ENCODE measurements around the gene UXS1. TPM values are rescaled to one million over a fixed set of nuclear protein-coding genes. Genes with fewer than 3 reads are reported as not detected.

UXS1 gene
- total RNA-seq, 3 donors from 2014 or later, result 29.4 to 33.9 (median 30.3) TPM

GRCh38 chr2:106180602-106181001 is 13.5 kb downstream of the UXS1 start:
- Mint-ChIP-seq H3K4me3 (no peak overlapping the region), H3K4me1 (ENCODE audit: low read depth) (peaks cover 62% of the 10 kb centered on the region), H3K36me3 (ENCODE audit: insufficient read depth) (peaks cover 15% of the 10 kb centered on the region), H3K9me3 (no peaks in the 10 kb centered on the region), H3K27me3 (ENCODE audit: low read depth) (no peaks in the 10 kb centered on the region)
- no peak for DNase-seq
- ATAC-seq, result no peak

- Mint-ChIP-seq H3K9me3 (no peaks in the 10 kb centered on the region), H3K36me3 (ENCODE audit: insufficient read depth) (peaks cover 13% of the 10 kb centered on the region), H3K4me1 (ENCODE audit: low read depth) (peaks cover 60% of the 10 kb centered on the region), H3K4me3 (no peak overlapping the region), H3K27me3 (ENCODE audit: low read depth) (no peaks in the 10 kb centered on the region)
- ATAC-seq, result no peak
- no peak for DNase-seq
Measured at GRCh38 chr2:106178716-106179115, 15.4 kb downstream of the UXS1 start.

- no peaks in the 10 kb centered on the region for H3K27me3 Mint-ChIP-seq (ENCODE audit: low read depth)
- peaks cover 13% of the 10 kb centered on the region for H3K36me3 Mint-ChIP-seq (ENCODE audit: insufficient read depth)
- peaks cover 59% of the 10 kb centered on the region for H3K4me1 Mint-ChIP-seq (ENCODE audit: low read depth)
- no peaks in the 10 kb centered on the region for H3K9me3 Mint-ChIP-seq
- DNase-seq (no peak), ATAC-seq (no peak)
- H3K4me3 Mint-ChIP-seq, result no peak overlapping the region
Measured at GRCh38 chr2:106177581-106177980, 16.5 kb downstream of the UXS1 start.

- no peak for ATAC-seq
- Mint-ChIP-seq H3K4me1 (ENCODE audit: low read depth) (peaks cover 56% of the 10 kb centered on the region), H3K36me3 (ENCODE audit: insufficient read depth) (peaks cover 13% of the 10 kb centered on the region), H3K4me3 (no peak overlapping the region), H3K9me3 (no peaks in the 10 kb centered on the region), H3K27me3 (ENCODE audit: low read depth) (no peaks in the 10 kb centered on the region)
- no peak for DNase-seq
Measured at GRCh38 chr2:106176446-106177099, 17.5 kb downstream of the UXS1 start.

- Mint-ChIP-seq H3K27me3 (ENCODE audit: low read depth) (no peaks in the 10 kb centered on the region), H3K36me3 (ENCODE audit: insufficient read depth) (peaks cover 13% of the 10 kb centered on the region), H3K9me3 (no peaks in the 10 kb centered on the region), H3K4me3 (no peak overlapping the region), H3K4me1 (ENCODE audit: low read depth) (peaks cover 57% of the 10 kb centered on the region)
- ATAC-seq, result no peak
- DNase-seq, result no peak
Measured at GRCh38 chr2:106175086-106175850, 18.8 kb downstream of the UXS1 start.

- Mint-ChIP-seq H3K27me3 (ENCODE audit: low read depth) (no peaks in the 10 kb centered on the region), H3K36me3 (ENCODE audit: insufficient read depth) (peaks cover 11% of the 10 kb centered on the region), H3K9me3 (no peaks in the 10 kb centered on the region), H3K4me1 (ENCODE audit: low read depth) (peaks cover 60% of the 10 kb centered on the region), H3K4me3 (no peak overlapping the region)
- DNase-seq (no peak), ATAC-seq (no peak)
Measured at GRCh38 chr2:106174056-106174455, 20.0 kb downstream of the UXS1 start.

GRCh38 chr2:106172649-106173048 is 21.5 kb downstream of the UXS1 start:
- Mint-ChIP-seq H3K27me3 (ENCODE audit: low read depth) (no peaks in the 10 kb centered on the region), H3K4me1 (ENCODE audit: low read depth) (peaks cover 62% of the 10 kb centered on the region), H3K9me3 (no peaks in the 10 kb centered on the region), H3K36me3 (ENCODE audit: insufficient read depth) (peaks cover 7% of the 10 kb centered on the region), H3K4me3 (no peak overlapping the region)
- DNase-seq (no peak), ATAC-seq (no peak)

- Mint-ChIP-seq H3K27me3 (ENCODE audit: low read depth) (no peaks in the 10 kb centered on the region), H3K9me3 (no peaks in the 10 kb centered on the region), H3K4me3 (no peak overlapping the region), H3K36me3 (ENCODE audit: insufficient read depth) (peaks cover 6% of the 10 kb centered on the region), H3K4me1 (ENCODE audit: low read depth) (peaks cover 66% of the 10 kb centered on the region)
- ATAC-seq, result peak in 1 of 2 donors; percentile 34
- no peak for DNase-seq
Measured at GRCh38 chr2:106168657-106169056, 25.4 kb downstream of the UXS1 start.

- no peak for ATAC-seq
- no peaks in the 10 kb centered on the region for H3K9me3 Mint-ChIP-seq
- no peak overlapping the region for H3K4me3 Mint-ChIP-seq
- no peak for DNase-seq
- peaks cover 73% of the 10 kb centered on the region for H3K4me1 Mint-ChIP-seq (ENCODE audit: low read depth)
- peaks cover 14% of the 10 kb centered on the region for H3K36me3 Mint-ChIP-seq (ENCODE audit: insufficient read depth)
- no peaks in the 10 kb centered on the region for H3K27me3 Mint-ChIP-seq (ENCODE audit: low read depth)
Measured at GRCh38 chr2:106167067-106167466, 27.0 kb downstream of the UXS1 start.

- DNase-seq, result no peak
- H3K4me1 Mint-ChIP-seq (ENCODE audit: low read depth), result peaks cover 82% of the 10 kb centered on the region
Measured at GRCh38 chr2:106165561-106165960, 28.5 kb downstream of the UXS1 start.

GRCh38 chr2:106165029-106165428 is 29.1 kb downstream of the UXS1 start:
- H3K4me3 Mint-ChIP-seq, result no peak overlapping the region
- H3K4me1 Mint-ChIP-seq (ENCODE audit: low read depth), result peaks cover 82% of the 10 kb centered on the region
- peaks cover 15% of the 10 kb centered on the region for H3K36me3 Mint-ChIP-seq (ENCODE audit: insufficient read depth)

More at GRCh38 chr2:106165561-106165960, 28.5 kb downstream of the UXS1 start:
- H3K9me3 Mint-ChIP-seq, result no peaks in the 10 kb centered on the region
- ATAC-seq, result no peak
- no peaks in the 10 kb centered on the region for H3K27me3 Mint-ChIP-seq (ENCODE audit: low read depth)
- H3K36me3 Mint-ChIP-seq (ENCODE audit: insufficient read depth), result peaks cover 14% of the 10 kb centered on the region
- no peak overlapping the region for H3K4me3 Mint-ChIP-seq

GRCh38 chr2:106163948-106164545 is 30.1 kb downstream of the UXS1 start:
- Mint-ChIP-seq H3K27me3 (ENCODE audit: low read depth) (no peaks in the 10 kb centered on the region), H3K4me1 (ENCODE audit: low read depth) (peaks cover 83% of the 10 kb centered on the region), H3K36me3 (ENCODE audit: insufficient read depth) (peaks cover 15% of the 10 kb centered on the region), H3K4me3 (no peak overlapping the region), H3K9me3 (no peaks in the 10 kb centered on the region)
- ATAC-seq, result no peak
- no peak for DNase-seq

More at GRCh38 chr2:106165029-106165428, 29.1 kb downstream of the UXS1 start:
- Mint-ChIP-seq H3K27me3 (ENCODE audit: low read depth) (no peaks in the 10 kb centered on the region), H3K9me3 (no peaks in the 10 kb centered on the region)
- DNase-seq, result no peak
- ATAC-seq, result peak; percentile 23 to 25

- peaks cover 25% of the 10 kb centered on the region for H3K36me3 Mint-ChIP-seq (ENCODE audit: insufficient read depth)
- no peaks in the 10 kb centered on the region for H3K27me3 Mint-ChIP-seq (ENCODE audit: low read depth)
- no peak overlapping the region for H3K4me3 Mint-ChIP-seq
Measured at GRCh38 chr2:106161938-106162820, 31.9 kb downstream of the UXS1 start.

GRCh38 chr2:106161341-106161740 is 32.8 kb downstream of the UXS1 start:
- H3K4me3 Mint-ChIP-seq, result peak overlapping the region; percentile 89
- H3K4me1 Mint-ChIP-seq (ENCODE audit: low read depth), result peaks cover 85% of the 10 kb centered on the region
- H3K36me3 Mint-ChIP-seq (ENCODE audit: insufficient read depth), result peaks cover 24% of the 10 kb centered on the region
- no peaks in the 10 kb centered on the region for H3K27me3 Mint-ChIP-seq (ENCODE audit: low read depth)
- ATAC-seq (no peak), DNase-seq (no peak)
- no peaks in the 10 kb centered on the region for H3K9me3 Mint-ChIP-seq

More at GRCh38 chr2:106161938-106162820, 31.9 kb downstream of the UXS1 start:
- peaks cover 88% of the 10 kb centered on the region for H3K4me1 Mint-ChIP-seq (ENCODE audit: low read depth)
- ATAC-seq (no peak), DNase-seq (no peak)
- no peaks in the 10 kb centered on the region for H3K9me3 Mint-ChIP-seq

All from activated T-cell treated with anti-CD3 and anti-CD28 coated beads, Interleukin-2, amount 50 U/mL, for 4 hours (primary cell).